GM19025 (cell line): Measurements from ENCODE around the gene STARD10.

Source experiments
- ATAC-seq: cut with Tn5 transposase; IDR thresholded peaks from one replicate; pipeline ENCODE4 v1.9.1; 2021; ENCODE audit warnings: mild to moderate bottlenecking, low read depth, moderate library complexity; ENCODE audit not compliant: unreplicated experiment

Gene STARD10

GRCh38 chr11:72768581-72768980 is 25.3 kb downstream of the STARD10 start:
- ATAC-seq, result no peak

GRCh38 chr11:72767203-72768062 is 26.4 kb downstream of the STARD10 start:
- no peak for ATAC-seq

- no peak for ATAC-seq
Observed at GRCh38 chr11:72766152-72766902, 27.5 kb downstream of the STARD10 start.

- ATAC-seq, result no peak
Observed at GRCh38 chr11:72764503-72764902, 29.3 kb downstream of the STARD10 start.

DNA sequence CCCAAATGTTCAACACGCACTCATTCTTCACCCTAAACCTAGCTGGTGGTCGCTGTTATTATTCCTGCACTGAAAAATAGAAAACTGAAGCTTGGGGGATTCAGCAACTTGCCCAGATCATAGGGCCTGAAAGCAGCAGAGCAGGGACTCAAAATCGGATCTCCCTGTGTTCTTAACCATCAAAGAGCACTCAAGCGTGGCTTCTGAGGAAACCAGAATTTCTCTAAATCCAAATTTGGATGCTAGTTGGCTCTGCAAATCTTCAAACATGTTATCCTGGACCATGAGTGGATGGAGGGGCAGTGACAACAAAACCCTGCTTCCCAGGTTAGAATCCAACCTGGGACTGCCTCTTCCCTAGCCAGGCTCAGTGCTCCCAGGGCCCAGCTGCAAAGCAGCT is 30.0 kb downstream of the STARD10 start:
- ATAC-seq, result no peak

- ATAC-seq, result peak; percentile 82
Observed at GRCh38 chr11:72762641-72763304, 31.1 kb downstream of the STARD10 start.

DNA sequence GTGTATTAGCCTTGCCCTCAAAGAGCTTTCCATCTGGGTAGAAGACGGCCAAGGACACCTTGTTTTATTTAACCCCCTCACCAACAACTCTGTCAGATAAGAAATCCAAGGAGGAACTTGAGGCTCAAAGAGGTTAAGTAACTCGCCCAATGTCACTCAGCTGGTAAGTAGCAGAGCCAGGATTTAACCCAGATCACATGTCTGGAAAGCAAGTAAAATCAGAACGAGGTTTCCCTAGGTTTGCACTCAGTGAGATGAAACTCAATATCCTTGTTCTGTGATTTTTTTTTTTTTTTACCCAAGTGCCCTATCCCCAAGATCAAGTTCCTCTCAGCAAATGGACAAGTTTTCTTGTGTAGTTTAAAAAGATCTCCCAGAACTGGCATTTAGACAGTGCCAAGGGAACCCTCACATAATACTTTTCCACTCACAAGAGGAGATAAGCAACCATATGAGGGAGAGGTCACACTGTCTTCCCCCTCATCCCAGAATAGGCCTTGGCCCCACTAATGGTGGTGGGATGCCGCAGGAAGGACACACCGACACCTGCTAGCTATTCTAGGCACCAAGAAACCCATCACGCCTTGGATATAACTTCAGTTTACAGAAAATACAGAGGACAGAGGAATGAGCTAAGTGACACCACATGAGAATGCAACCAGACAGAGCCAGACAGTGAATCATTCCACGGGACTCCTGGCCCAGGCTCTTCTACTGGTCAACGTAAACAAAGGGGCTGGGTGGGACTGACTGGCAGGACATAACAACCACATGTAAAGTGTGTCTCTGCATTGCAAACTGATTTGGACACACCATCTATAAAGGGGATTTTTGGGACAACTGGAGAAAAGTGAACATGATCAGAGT is 33.1 kb downstream of the STARD10 start:
- ATAC-seq, result no peak

GRCh38 chr11:72759468-72759985 is 34.3 kb downstream of the STARD10 start:
- ATAC-seq, result no peak

DNA sequence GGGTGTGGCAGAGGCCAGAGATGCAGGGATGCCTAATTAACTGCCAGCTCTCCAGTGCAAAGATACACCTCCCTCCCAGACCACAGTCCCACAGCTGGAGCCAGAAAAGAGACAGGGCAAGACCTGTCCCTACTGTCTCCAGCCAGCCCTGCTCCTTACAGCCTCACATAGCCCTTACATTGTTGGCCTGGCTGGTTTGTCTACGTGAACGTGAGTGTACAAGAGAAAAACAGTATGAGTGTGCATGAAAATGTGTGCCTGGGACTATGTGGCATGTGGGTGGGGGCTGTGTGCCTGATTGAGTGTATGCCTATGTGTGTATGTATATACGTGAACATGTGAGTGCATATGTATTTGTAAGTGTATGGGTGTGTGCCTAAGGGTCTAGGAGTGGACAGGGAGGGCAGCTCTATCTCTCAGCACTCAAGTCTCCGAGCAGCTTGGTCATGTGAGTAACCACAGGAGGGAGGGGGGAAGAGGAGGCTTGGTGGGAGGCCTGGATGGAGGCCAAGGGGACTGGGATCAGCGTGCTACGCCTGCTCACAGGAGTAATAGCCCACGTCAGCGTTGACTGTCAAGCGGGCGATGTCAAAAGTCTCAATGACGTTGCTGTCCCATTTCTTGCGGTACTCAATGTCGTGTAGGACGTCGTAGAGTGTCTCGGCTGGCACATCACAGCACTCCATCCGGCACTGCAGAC is 35.0 kb downstream of the STARD10 start:
- no peak for ATAC-seq

- ATAC-seq, result no peak
Observed at GRCh38 chr11:72758304-72758689, 35.5 kb downstream of the STARD10 start.

GRCh38 chr11:72755713-72756285 is 38.0 kb downstream of the STARD10 start:
- ATAC-seq, result no peak

- no peak for ATAC-seq
Observed at GRCh38 chr11:72754544-72755155, 39.2 kb downstream of the STARD10 start.

DNA sequence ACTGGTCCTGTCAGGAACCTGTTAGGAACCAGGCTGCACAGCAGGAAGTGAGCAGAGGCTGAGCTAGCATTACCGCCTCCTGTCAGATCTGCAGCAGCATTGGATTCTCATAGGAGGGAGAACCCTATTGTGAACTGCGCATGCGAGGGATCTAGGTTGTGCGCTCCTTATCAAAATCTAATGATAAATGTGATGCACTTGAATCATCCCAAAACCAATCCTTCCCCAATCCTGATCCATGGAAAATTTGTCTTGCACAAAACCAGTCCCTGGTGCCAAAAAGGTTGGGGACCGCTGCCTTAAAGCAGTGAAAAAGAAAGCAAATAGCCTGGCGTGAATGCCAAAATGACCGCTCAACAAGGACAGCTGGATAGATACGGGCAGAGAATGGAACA is 39.7 kb downstream of the STARD10 start:
- no peak for ATAC-seq

DNA sequence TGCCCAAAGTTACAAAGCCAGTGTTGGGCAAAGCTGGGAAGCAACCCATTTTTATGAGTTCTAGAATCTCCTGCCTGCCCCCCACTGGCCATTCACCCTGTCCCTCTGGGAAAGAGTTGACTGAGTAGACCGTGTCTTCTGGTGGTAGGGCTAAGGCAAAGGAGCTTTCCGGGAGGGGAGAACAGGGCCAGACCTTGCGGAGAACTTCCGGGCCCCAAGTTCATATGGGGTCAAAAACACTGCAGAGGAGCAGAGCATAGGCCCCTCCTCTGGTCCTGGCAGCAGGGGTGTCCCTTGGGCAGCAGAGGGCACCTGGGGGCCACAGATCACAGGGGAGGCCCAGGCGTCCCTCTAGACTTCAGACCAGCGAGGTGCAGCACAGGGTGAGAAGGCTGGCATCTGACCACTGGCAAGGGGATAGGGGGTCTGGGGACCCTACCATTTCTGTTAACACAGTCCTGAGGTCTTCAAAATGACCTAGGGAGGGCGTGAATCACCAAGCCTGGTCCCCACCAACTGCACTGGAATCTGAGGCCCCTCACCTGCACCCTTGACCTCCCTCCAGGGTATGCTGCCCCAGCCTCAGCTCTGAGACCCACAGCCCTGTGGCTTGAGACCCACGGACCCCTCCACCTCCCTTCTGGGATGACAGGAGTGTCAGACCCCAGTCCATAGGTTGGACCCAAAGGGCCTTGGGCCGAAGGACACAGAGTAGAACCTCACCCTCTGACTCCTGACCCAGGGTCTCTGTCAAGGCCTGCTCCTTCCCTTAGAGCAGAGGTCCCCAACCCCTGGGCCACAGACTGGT is 40.3 kb downstream of the STARD10 start:
- no peak for ATAC-seq

GRCh38 chr11:72752088-72752914 is 41.5 kb downstream of the STARD10 start, which contains the start of gene ARAP1:
ARAP1 (minus strand) TSS chr11:72752408; CDS start chr11:72727128, 25,280 bp downstream.
- ATAC-seq, result peak; percentile 59

DNA sequence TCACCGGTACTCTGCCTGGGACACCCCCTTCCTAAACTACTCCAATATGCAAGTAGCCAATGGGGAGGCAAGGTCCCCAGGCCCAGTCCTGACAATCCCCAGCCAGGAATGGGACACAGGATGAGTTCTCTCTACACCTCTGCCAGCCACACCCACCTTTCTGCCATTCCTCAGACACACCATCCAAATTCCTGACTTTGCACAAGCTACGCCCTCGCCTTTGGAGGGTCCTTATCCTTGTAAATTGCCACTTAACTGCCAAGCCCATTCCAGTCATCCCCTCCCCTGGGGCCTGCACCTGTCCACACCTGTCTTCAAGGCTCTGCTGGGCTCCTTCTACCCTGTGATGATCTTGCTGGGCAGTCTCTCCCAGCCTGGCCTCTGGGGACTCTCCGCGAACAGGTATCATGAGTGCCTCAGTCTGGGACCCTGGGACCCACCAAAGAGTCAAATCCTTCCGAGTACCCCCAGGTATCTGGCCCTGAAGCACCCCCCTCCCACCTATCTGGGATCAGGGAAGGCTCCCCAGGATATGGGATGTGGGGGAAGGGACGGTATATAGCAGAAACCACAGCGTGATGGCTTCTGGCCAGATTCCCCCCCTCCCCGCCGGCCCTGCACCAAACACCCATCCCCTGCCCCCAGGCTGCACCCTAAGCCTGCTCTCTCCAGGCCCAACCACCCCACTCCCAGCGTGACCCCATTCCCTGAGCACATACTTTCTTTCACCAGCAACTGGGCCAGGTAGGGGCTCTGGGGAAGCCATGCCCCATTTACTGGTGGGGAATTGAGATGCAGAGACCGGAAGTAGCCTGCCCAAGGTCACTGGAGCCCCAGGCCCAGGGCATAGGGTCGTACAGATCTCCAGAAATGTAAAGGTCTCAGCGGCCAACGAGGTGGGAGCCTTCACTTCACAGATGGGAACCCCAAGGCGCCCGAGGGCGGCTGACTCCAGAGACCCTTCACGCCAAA is 42.4 kb downstream of the STARD10 start:
- no peak for ATAC-seq
